H1 (cell line): ENCODE data around the gene GNG14. TPM values are rescaled to one million over a fixed set of nuclear protein-coding genes. Genes with fewer than 3 reads are reported as not detected.

ENCODE experiments used
- ASH2L ChIP-seq: fragments of 200-600, 300-600 bp; sonication (generic); IDR thresholded peaks from one replicate; pipeline ENCODE4 v1.7.1; 2017; ENCODE audit warnings: low read length
- GTF2F1 ChIP-seq: IDR thresholded peaks from 2 replicates; pipeline ENCODE4 v1.6.1; 2012; ENCODE audit warnings: low read depth, low read length, improper control_type of control experiment, borderline replicate concordance
- HDAC6 ChIP-seq: IDR thresholded peaks from one replicate; pipeline ENCODE4 v1.7.1; 2012; ENCODE audit warnings: low read depth, mild to moderate bottlenecking, inconsistent platforms, low read length, moderate library complexity
- JUN ChIP-seq: IDR thresholded peaks from 2 replicates; pipeline ENCODE4 v1.6.1; 2011; ENCODE audit warnings: low read depth, mild to moderate bottlenecking, improper control_type of control experiment, low read length
- NANOG ChIP-seq: IDR thresholded peaks from 2 replicates; pipeline ENCODE4 v1.6.1; 2011; ENCODE audit warnings: low read length, low read depth, mild to moderate bottlenecking, inconsistent platforms; ENCODE audit not compliant: insufficient read depth, poor library complexity, severe bottlenecking
- RNF2 ChIP-seq: fragments of 200-900, 300-1000 bp; sonication (generic); IDR thresholded peaks from 2 replicates; pipeline ENCODE4 v1.7.1; 2016; ENCODE audit warnings: borderline replicate concordance, low read depth, mild to moderate bottlenecking, antibody characterized with exemption, low read length; ENCODE audit not compliant: poor library complexity, severe bottlenecking; ENCODE audit errors: missing control alignments
- SP1 ChIP-seq: IDR thresholded peaks from 2 replicates; pipeline ENCODE4 v1.6.1; 2011; ENCODE audit warnings: low read depth, low read length
- TAF1 ChIP-seq: IDR thresholded peaks from 2 replicates; pipeline ENCODE4 v1.6.1; 2011; ENCODE audit warnings: mild to moderate bottlenecking, low read depth, low read length
- YY1 ChIP-seq: IDR thresholded peaks from 2 replicates; pipeline ENCODE4 v1.6.1; 2011; ENCODE audit warnings: low read depth, mild to moderate bottlenecking, low read length
- polyA plus RNA-seq, 7 experiments: library from polyadenylated mRNA; depleted of rRNA in 3 of 7; stranded (reverse) in 5 of 7; unstranded in 2 of 7; fragments of >200 nt in 5 of 7; fragments of 200-250 nt in 2 of 7; gene quantifications; 1 replicate in 5 of 7; 2 replicates in 1 of 7; 4 replicates in 1 of 7; pipeline versions ENCODE4 v1.2.1 to v1.2.3, GENCODE V29; 2011 to 2013; ENCODE audit warnings: missing spikeins in 2 of 7, mixed read lengths in 2 of 7
- total RNA-seq: library from RNA; stranded (reverse); fragmentation: NEBNext Ultra II Directional; extraction: Animal tissue kit (Norgen Biotek cat#: 25700); gene quantifications from 2 replicates; pipeline ENCODE4 v1.2.1, GENCODE V29; 2021
- TF ChIP-seq, protein P1 (sequence below): IDR thresholded peaks from 2 replicates; pipeline ENCODE4 v1.6.1; 2011; ENCODE audit warnings: low read length, improper control_type of control experiment
- TF ChIP-seq, protein P2 (sequence below), 3 experiments: IDR thresholded peaks; 1 replicate in 2 of 3; 2 replicates in 1 of 3; pipeline versions ENCODE4 v1.5.1 to v1.6.1; 2011; ENCODE audit warnings: low read length in 3 of 3, mild to moderate bottlenecking in 3 of 3, inconsistent platforms in 2 of 3, low read depth in 1 of 3, moderate library complexity in 1 of 3; ENCODE audit not compliant: insufficient read depth in 1 of 3; ENCODE audit errors: control extremely low read depth in 1 of 3

Gene GNG14
- total and polyA plus RNA-seq, 2 of the 8 experiments (the other 6 are each of a cell fraction or from before 2014, with no cell fraction given), result not detected

DNA sequence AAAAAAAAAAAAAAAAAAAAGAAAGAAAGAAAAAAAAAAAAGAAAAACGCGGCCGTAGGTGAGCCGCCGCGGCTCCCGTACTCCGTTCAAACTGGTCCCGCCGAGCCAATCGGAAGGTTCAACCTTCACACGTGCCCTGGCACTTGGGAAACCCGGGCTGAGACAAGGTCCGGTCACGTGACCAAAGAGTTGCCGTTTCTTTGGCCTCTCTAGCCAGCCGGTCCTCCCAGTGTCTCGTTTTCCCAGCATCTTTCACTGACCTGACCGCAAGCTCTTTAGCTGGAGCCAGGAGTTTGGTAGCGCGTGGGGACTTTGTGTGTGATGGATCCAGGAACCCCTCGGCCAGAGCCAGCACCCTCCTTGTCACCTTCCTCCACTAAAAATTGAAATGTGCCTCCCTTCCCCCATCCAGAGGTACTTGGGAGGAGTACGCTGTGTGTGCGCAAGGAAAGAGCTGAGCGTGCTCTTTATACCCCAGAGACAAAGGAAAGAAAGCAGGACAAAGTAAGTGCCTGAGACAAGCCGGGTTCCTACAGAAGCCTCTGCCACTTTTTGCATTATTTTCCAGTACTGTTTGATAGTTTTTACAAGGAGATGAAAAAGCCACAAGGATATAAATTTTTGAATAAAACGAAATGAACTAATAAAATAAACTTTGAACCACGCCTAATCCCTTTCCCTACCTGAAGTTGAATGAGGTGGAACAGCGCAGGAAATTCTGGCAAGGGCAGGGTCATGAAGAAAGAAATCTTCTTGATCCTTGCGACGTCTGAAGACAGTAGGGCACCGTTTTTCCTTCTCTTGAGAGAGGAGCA lies 35.0 kb downstream of the GNG14 start (continued):
- TF ChIP-seq JUN, result no peak
- TF ChIP-seq RNF2, result no peak
- peak; percentile 91 for TF ChIP-seq TAF1
- TF ChIP-seq, protein P1, sequence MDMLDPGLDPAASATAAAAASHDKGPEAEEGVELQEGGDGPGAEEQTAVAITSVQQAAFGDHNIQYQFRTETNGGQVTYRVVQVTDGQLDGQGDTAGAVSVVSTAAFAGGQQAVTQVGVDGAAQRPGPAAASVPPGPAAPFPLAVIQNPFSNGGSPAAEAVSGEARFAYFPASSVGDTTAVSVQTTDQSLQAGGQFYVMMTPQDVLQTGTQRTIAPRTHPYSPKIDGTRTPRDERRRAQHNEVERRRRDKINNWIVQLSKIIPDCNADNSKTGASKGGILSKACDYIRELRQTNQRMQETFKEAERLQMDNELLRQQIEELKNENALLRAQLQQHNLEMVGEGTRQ, result peak; percentile 99
- peak; percentile 91; the same call in 1 of the 2 replicates for TF ChIP-seq GTF2F1
- TF ChIP-seq YY1, result no peak
- TF ChIP-seq, protein P2, sequence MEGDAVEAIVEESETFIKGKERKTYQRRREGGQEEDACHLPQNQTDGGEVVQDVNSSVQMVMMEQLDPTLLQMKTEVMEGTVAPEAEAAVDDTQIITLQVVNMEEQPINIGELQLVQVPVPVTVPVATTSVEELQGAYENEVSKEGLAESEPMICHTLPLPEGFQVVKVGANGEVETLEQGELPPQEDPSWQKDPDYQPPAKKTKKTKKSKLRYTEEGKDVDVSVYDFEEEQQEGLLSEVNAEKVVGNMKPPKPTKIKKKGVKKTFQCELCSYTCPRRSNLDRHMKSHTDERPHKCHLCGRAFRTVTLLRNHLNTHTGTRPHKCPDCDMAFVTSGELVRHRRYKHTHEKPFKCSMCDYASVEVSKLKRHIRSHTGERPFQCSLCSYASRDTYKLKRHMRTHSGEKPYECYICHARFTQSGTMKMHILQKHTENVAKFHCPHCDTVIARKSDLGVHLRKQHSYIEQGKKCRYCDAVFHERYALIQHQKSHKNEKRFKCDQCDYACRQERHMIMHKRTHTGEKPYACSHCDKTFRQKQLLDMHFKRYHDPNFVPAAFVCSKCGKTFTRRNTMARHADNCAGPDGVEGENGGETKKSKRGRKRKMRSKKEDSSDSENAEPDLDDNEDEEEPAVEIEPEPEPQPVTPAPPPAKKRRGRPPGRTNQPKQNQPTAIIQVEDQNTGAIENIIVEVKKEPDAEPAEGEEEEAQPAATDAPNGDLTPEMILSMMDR (IDR thresholded peaks at IDR 0.05; ENCODE audit: control extremely low read depth in 1 of 3, insufficient read depth in 1 of 3, low read depth in 1 of 3, low read length in 3 of 3), result no peak
- TF ChIP-seq ASH2L, result peak; percentile 9
- no peak for TF ChIP-seq NANOG
- peak; percentile 73 for TF ChIP-seq SP1
- TF ChIP-seq HDAC6, result no peak
